DMS153 treated with DMSO at 0.1 percent for 48 hours (cell line): ENCODE data around the gene ALG13.
"Not testable (repeated sequence)": the region's sequence is repeated elsewhere in the genome, so short reads cannot be mapped to it uniquely, and the experiment has no call there.

ENCODE experiments used
- DNase-seq: peaks from one replicate; lab custom pipeline; 2025; ENCODE audit not compliant: unreplicated experiment; lab: John Stamatoyannopoulos, UW

ALG13 gene

DNA sequence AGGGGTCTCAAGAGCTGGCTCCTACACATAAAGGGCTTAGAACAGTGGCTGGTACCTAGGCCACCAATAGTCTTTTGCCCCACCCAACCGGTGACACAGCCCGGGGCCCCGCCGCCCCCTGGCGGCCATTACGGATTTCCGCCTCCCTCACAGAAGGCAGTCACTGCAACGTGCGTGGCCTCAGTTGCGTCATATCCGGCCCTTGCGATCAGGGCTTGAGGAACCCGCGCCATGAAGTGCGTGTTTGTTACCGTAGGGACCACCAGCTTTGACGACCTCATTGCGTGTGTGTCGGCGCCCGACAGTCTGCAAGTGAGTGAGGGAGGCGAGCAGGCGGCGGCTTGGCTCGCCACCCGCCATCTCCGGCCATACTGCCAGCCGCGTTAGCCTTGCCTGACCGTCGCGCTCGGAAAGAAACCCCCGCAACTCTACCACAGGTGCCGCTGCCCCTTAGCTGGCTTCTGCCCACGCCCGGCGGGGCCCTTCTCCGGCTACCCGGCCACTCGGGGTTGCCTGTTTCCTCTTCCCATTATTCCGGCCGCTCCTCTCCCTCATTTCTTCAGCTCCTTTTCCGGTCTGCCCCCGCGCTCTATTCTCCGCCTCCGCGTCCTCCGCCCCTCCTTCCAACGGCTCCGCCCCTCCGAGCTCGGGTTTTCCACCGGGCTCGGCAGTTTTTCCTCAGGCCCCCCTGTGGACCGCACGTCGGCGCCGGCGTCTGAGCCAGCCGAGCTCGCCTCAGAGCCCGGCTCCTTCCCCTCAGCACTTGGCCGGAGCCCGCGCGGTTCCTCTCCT is at the start of gene ALG13:
Gene ALG13, plus strand, starts transcription at position 183 of the 792 bp plus-strand sequence. Its CDS starts 49 bp downstream, at position 232.
- DNase-seq: peak; percentile 33

DNA sequence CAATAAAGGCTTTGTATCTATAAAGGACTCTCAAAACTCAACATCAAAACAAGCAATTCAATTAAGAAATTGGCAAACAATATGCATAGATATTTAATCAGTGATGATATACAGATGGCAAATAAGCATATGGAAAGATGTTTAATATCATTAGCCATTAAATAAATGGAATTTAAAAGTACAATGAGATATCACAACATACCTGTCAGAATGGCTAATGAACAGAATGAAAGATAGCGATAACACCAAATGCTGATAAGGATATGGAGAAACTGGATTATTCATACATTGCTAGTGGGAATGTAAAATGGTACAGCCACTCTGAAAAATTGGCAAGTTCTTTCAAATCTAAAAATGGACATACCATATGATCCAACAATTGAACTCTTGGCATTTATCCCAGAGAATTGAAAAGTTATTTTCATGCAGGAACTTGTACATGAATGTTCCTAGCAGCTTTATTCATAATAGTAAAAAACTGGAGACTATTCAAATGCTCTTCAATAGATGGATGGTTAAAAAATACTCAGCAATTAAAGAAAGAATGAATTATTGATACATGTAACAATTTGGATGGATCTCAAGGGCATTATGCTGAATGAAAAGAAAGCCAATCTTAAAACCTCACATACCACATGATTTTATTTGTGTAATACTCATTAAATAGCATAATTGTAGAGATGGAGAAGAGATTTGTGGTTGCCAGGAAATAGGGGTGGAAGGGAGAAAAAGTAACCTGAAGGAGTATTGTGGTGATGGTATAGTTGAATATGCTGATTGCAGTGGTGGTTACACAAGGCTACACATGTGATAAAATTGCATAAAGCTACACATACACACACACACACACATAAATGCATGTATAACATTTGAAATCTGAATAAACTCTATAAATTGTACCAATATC is 45.9 kb upstream of the ALG13 start:
- DNase-seq: no peak

DNA sequence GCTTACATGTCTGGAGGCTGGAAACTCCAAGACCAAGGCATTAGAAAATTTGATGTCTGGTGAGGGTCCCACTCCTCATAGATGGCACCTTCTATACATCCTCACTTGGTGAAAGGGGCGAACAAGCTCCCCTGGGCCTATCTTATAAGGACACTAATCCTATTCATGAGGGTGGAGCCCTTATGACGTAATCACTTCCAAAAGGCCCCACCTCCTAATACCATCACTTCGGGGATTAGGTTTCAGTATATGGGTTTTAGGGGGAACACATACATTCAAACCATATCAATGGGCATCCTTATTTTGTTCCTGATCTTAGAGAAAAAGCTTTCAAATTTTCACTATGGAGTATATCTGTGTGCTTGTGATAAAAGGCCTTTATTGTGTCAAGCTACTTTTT is 39.0 kb upstream of the ALG13 start:
- DNase-seq: no peak

DNA sequence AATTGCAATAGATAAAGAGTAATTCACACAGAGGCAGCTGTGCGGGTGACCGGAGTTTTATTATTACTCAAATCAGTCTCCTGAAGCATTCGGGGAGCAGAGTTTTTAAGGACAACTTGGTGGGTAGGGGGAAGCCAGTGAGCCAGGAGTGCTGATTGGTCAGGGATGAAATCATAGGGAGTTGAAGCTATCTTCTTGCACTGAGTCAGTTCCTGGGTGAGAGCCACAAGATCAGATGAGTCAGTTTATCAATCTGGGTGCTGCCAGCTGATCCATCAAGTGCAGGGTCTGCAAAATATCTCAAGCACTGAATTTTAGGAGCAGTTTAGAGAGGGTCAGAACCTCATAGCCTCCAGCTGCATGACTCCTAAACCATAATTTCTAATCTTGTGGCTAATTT is 35.8 kb upstream of the ALG13 start:
- not testable (repeated sequence) for DNase-seq

DNA sequence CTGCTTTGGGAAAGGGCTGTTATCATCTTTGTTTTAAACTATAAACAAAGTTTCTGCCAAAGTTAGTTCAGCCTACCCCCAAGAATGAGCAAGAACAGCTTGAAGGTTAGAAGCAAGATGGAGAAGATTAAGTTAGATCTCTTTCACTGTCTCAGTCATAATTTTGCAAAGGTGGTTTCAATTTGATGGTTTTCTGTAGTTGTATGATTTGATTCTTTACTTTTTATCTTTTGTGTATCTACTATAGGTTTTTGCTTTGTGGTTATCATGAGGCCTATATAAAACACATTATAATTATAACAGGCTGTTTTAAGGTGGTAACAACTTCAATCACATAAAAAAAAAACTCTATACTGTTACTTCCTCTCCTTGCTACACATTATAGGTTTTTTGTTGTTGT is 35.4 kb upstream of the ALG13 start:
- DNase-seq: no peak

DNA sequence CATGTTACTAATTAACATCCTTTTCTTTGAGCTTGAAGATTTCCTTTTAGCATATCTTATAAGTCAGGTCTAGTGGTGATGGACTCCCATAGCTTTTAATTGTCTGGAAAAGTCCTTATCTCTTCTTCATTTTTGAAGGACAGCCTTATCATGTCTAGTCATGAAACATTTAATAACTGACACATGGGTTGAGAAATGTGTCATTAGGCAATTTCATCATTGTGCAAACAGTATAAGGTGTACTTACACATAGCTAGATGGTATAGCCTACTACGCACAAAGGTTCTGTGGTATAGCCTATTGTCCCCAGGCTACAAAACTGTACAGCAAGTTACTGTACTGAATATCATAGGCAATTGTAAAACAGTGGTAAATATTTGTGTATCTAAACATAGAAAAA is 34.5 kb upstream of the ALG13 start:
- no peak for DNase-seq

DNA sequence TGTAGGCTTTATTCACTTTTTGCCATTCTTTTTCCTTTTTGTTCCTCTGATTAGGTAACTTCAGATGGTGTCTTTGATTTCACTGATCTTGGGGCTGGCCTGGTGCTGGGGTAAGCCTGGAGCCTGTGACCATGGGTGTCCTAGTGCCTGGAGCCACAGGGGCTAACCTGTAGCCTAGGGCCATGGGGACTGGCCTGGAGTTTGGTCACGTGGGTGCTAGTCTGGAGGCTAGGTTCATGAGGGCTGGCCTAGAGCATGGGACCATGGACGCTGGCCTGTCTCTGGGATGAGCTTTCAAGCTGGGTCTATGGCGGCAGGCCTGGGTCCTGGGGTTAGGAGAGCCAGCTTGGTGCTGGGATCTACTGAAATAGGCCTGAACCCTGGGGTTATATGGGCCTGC is 32.2 kb upstream of the ALG13 start:
- no peak for DNase-seq

DNA sequence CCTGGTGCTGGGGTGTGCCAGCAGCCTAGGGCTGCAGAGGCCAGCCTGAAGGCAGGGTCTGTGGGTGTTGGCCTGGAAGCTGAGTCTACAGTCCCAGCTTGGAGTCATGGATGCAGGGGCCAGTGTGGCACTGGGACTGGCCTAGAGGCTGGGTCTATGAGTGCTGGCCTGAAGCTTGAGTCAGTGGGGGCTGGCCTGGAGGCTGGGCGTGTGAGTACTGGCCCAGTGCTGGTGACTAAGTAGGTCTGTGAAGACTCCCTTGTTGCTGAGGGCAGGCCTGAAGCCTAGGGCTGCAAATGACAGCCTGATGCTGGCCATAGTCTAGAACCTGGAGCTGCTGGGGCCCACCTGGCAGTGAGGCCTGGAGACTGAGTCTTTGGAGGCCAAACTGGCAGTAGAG is 31.3 kb upstream of the ALG13 start:
- DNase-seq: no peak

DNA sequence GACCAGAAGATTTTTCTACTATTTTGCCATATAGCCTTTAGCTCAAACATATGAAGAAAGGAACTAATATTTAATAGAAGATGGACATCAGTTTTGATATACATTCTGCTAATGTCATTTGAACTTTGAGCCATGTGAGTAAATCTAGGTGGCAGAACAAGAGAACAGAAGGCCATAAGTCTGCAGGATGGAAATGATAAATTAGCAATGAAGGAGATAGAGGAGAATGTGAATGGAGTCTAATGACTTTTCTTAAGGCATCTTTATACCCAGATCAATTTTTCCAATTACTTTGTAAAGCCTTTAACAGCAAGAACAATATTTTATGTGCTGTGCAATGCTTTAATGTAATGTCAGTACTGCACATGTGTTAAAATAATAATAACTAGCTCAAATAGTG is 30.1 kb upstream of the ALG13 start:
- DNase-seq: no peak

DNA sequence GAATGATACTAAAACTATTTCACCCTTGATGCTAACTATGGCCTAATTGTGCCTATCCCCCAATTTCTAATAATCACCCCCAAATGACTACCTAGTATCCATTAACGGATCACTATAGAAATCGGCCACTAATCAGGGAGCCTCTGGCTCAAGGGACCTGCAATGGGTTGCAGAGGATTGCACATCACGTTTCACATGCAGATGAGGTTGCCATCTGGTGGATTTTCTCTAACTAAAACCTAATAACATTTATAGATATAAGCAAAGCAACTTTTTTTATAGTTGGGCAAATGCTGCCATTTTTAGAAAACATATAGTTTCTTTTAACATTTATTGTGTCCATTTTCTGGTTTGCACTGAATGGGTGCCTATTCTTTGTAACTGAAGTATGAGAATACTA is 28.3 kb upstream of the ALG13 start:
- DNase-seq: no peak

DNA sequence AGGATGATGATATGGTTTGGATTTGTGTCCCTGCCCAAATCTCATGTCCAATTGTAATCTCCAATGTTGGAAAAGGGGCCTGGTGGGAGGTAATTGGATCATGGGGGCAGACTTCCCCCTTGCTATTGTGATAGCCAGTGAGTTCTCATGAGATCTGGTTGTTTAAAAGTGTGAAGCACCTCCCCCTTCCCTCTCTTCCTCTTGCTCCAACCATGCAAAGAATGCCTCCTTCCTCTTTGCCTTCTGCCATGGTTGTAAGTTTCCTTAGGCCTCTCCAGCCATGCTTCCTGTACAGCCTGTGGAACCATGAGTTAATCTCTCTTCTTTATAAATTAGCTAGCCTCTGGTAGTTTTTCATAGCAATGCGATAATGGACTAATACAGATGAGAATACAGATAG is 19.7 kb upstream of the ALG13 start:
- DNase-seq: no peak

DNA sequence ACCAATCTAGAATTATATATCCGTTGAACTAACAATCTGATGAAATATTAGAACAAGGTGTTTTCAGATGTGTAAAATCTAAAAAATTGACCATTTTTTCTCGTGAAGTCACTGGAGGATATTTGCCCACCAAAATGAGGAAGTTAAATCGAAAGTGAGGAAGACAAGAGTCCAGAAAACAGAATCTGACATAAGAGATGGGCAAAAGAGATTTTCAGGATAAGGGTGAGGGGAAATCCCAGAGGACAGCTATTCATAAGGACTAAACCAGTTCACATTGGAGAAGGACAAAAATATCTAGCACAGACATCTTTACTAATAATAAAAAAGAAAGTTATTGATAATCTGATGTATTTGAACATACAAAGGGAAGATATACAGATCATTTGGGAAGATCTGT is 18.7 kb upstream of the ALG13 start:
- DNase-seq: no peak

DNA sequence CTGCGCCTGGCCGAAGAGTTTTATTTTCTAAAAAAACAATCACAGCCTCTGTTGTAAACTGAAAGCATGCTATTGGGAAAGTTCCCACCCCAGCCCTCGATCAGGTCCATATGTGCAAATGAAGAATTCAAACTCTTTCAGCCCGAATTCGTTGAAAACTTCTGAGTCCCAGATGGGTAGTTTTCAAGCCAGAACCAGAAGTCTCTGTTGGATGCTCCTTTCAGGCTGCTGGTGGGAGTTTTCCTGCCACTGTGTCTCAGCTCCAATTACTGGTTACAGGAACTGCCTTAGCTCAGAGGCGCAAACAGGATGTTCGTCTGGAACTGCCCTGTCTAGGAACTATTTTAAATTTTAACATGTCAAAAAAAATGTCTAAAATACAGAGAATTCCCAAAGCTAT is 9.3 kb upstream of the ALG13 start:
- DNase-seq: no peak

DNA sequence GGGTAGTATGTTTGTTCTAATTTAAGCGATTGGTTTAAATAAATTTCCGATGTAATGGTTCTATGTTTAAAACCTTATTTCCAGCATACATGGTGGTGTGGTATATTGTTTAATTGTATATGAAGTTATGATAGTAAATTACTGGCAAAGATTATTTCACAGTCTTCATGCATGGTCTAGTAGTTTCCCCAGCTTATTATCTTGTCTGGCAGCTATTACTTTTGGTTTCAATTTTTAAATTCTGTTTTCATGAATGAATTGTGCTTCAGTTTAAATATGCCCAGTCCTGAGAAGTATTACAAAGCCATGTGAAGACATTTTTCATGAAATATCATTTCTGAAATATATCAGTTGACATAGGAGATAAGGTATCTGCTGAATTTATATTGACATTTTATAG is 6.3 kb downstream of the ALG13 start:
- DNase-seq: no peak

DNA sequence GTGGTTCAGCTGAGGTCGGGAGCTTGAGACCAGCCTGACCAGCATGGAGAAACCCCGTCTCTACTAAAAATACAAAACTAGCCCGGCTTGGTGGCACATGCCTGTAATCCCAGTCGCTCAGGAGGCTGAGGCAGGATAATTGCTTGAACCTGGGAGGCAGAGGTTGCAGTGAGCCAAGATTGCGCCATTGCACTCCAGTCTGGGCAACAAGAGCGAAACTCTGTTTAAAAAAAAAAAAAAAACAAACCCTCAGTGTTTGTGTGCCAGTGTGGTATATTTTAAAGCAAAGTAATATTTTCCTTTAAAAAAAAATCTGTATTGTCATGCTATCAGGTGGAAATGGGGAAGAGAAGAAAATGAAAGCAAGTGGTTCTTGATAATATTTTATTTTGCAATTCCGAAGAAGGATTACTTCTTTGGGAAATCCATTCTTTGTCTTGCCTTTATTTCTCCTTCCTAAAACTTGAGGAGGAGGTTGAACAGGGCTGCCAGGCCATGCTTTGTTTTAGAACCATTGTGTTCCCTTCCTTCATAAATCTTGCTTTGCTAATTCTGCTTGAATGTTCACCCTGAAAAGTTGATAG is 14.4 kb downstream of the ALG13 start:
- no peak for DNase-seq

DNA sequence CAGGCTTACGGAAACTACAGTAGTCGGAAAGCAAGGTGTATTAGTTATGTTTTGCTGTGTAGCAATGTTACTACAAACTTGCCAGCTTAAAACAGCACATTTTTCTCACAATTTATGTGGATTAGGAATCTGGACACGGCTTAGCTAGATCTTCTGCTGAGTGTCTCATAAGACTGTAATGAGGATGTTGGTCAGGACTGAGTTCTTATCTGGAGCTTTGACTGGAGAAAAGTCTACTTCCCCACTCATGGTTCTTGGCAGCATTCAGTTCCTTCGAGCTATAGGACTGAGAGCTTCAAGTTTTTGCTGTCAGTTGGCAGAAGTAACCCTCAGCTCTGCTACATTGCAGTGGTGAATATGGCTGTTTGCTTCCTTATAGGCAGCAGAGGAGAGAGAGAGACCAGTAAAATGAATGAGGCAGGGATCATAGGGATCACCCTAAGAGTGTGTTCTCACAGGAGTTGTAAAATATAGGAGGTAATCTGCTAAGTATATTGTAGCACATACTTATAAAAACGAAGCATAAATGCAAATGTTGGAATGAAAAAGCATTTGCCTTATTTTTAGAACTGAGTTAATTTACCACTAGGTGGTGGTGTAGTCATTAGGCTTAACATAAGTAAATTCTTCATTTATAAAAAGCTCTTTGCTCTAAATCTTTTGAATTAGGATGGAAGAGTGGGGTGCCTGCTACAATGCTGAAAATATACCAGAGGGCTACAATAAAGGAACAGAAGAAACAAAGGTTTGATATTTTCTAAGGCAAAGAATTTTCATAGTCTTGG is 38.6 kb downstream of the ALG13 start:
- DNase-seq: no peak

DNA sequence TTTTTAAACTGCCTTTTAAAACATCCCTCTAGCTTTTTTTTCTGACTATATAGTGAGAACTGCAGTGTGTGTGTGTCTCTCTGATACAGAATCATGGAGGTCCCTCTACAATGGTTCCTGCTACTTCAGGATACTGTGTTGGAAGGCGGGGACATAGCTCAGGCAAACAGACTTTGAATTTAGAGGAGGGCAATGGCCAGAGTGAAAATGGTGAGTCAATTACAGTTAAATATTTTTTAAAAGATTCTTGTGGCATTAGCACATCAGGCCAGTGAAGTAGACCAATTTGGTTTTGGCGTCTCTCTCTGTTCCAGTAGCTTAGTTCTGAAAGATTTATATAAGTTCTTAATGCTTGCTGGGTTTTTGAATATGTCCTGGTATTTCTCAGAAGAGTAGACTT is 47.1 kb downstream of the ALG13 start:
- no peak for DNase-seq

DNA sequence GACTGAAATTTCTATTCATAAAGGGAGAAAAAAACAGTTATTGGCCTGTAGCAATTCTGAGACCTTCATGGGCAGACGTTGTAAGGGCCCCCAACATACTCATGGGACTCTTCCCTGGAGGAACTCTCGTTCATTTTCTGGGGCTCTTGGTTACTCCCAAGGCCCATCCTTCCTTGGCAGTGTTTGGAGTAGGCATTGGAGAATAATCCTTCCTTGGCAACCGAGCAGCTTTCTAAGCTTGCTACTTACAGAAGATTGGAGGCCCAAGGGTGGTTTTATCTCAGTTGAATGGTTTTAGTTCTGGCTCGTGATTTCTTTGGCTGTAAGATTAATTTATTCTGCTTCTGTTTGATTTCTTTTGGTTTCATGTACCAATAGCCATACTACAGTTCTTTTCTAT is 50.4 kb downstream of the ALG13 start:
- no peak for DNase-seq

DNA sequence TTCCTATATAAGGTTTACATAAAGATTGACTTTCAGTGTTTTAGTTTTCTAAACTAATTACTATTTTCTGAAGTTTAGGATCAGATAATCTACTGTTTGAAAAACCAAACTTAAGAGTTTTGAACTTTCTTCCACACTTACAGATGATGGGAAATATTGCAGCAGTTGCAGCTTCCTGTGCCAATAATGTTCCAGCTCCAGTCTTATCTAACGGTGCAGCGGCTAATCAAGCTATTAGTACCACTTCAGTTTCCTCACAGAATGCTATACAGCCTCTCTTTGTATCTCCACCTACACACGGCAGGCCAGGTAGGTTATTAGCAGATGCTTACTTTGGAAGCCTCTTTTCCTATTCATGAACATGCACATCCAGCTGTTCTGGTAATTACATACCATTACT is 55.6 kb downstream of the ALG13 start:
- no peak for DNase-seq

DNA sequence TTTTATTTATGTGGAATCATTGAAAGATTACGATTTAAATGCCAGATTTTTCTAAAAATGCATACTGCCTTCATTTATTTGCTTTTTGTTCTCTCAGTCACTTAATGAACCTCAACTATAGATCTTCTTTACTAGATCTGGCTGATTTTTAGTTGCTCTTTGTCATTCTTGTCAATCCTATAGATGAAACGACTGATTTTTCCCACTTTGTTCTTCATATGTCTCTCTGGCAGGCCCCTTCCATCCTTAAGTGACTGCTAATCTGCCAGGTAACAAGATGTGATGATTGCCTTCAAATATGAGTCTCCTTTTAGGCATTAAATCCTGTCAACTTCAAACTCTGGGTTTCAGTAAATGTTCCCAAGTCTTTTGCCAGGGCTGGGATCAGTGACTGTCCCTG is 61.0 kb downstream of the ALG13 start:
- DNase-seq: no peak

DNA sequence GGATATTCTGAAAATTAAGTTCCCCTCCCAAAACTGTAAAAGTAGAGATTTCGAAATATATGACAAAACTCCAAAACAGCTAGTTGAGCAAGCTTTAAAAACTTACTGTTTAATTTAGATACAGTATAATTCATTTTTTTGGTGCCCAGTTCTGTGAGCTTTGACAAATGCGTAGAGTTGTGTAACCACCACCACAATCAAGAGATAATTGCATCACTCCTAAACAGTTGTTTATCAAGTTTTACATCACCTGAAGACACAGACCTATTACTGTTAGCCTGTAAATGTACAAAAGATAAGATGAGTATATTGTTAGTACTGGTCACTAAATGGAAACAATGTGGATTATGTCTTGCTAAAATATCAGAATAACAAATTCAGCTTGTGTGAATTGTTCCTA is 62.3 kb downstream of the ALG13 start:
- DNase-seq: no peak
